Vagina (tissue), 2 donors: ENCODE results near the gene RNASE7.

ENCODE experiments used
- CTCF ChIP-seq, 3 experiments: fragments of 450-650 bp in 2 of 3; fragments of 200-600 bp in 1 of 3; sonication (generic) in 1 of 3; IDR thresholded peaks; one replicate each; pipeline ENCODE4 v1.5.1; 2017 to 2019; ENCODE audit warnings: antibody characterized with exemption in 3 of 3, mild to moderate bottlenecking in 2 of 3, moderate library complexity in 2 of 3
- POLR2A ChIP-seq, 2 donors: fragments of 450-650 bp; IDR thresholded peaks; one replicate each; pipeline ENCODE4 v1.6.1; 2017; ENCODE audit warnings: antibody characterized with exemption in 2 of 2, mild to moderate bottlenecking in 2 of 2, moderate library complexity in 2 of 2
- POLR2AphosphoS5 ChIP-seq, 2 donors: sonication (generic); formaldehyde crosslinking; IDR thresholded peaks; one replicate each; pipeline ENCODE4 v1.9.0; 2017; ENCODE audit warnings: antibody characterized with exemption in 2 of 2, mild to moderate bottlenecking in 2 of 2, low read depth in 1 of 2; ENCODE audit not compliant: insufficient read depth in 1 of 2

- peak; percentile 82 to 94 (median 89) for TF ChIP-seq CTCF (IDR thresholded peaks at IDR 0.05)
- TF ChIP-seq POLR2A (IDR thresholded peaks at IDR 0.05): no peak
- TF ChIP-seq POLR2AphosphoS5 (IDR thresholded peaks at IDR 0.05; ENCODE audit: insufficient read depth in 1 of 2, low read depth in 1 of 2): peak in 1 of 2 donors; percentile 86
Observed at GRCh38 chr14:21014761-21015190, 27.4 kb upstream of the RNASE7 start.
